ENCODE results near the gene DLK1.

Gene DLK1

GRCh38 chr14:100726550-100727085, at the start of gene DLK1:
Gene DLK1, plus strand, starts transcription at chr14:100726892. Its CDS starts 177 bp downstream, at chr14:100727069.
- H3K4me3 ChIP-seq (ENCODE audit: low read depth, low read length): no peak within 1 kb of the TSS
- in situ Hi-C loops (cut with HindIII; ENCODE audit: low sequenced_read_pairs): no loop called here
- DNase-seq (ENCODE audit: low read depth, low spot score): no peak
- no peak for TF ChIP-seq CTCF (IDR thresholded peaks at IDR 0.05; ENCODE audit: low read depth, low read length)

DNA sequence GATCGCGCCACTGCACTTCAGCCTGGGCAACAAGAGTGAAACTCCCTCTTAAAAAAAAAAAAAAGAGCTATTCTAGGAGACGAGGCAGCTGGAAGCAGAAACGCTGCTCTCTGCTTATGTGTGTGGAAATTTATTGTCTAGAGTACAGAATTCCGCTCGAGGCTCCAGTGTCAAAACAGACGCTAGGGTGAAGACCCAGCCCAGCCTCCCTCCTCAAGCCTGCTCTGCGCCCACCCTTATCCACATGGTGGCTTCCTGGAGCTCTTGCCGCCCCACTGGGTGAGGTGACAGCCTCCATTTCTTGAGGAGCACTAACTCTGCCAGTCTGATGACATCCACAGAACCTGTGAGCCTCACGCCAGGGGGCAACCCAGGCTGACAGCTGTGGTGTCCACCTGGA, 49.5 kb upstream of the DLK1 start:
- in situ Hi-C loops (cut with HindIII; ENCODE audit: low sequenced_read_pairs): no loop called here
- H3K4me3 ChIP-seq (ENCODE audit: low read depth, low read length): no peak overlapping the region
- no peak for TF ChIP-seq CTCF (IDR thresholded peaks at IDR 0.05; ENCODE audit: low read depth, low read length)

DNA sequence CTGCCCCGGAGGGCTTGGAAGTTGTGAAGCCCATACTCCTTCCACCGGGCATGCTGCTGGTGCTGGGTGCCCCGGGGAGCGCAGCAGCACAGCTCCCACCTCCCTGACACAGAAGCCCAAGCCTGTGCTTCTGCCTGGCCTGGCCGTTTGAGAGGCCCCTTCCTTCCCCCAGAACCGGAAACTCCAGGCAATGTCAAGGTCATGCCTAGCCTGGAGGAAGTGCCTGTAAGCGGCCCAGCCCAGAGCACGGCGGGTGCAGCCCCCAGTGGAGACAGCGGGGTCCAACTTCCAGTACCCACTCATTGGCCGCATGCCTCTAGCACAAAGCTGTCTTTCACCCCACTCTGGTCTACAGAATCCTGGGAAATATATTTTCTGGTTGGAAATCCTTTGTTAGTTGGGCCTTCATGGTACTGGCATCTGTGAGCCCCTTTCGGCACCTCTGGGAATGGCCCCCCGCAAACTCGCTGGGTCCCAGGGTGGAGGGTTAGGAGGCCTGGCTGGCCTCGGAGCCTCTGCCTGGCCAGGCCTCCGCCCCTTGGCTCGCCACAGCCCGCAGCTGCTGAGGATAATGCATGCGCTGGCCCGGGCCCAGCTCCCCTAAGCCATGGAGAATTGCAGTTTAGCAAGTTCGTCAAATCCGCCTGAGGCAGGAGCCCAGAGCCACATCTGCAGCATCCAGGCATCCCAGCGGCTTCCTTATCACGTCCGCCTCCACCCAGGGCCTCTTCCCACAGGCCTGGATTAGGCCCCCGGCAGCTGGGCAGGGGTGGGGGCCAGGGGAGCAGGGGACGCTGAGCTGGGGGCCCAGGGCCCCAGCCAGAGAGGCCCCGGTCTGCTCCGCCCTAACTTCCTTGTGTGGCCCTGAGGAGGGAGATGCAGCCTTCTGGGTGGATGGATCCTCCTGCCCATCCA, 48.9 kb upstream of the DLK1 start:
- DNase-seq (ENCODE audit: low read depth, low spot score): peak; percentile 77
- TF ChIP-seq CTCF (IDR thresholded peaks at IDR 0.05; ENCODE audit: low read depth, low read length): no peak
- H3K4me3 ChIP-seq (ENCODE audit: low read depth, low read length): no peak overlapping the region
- in situ Hi-C loops (cut with HindIII; ENCODE audit: low sequenced_read_pairs): no loop called here

More for the DNA sequence above, 49.5 kb upstream of the DLK1 start:
- DNase-seq (ENCODE audit: low read depth, low spot score): no peak

- no peak overlapping the region for H3K4me3 ChIP-seq (ENCODE audit: low read depth, low read length)
- in situ Hi-C loops (cut with HindIII; ENCODE audit: low sequenced_read_pairs): no loop called here
- no peak for TF ChIP-seq CTCF (IDR thresholded peaks at IDR 0.05; ENCODE audit: low read depth, low read length)
- no peak for DNase-seq (ENCODE audit: low read depth, low spot score)
These were observed 48.2 kb upstream of the DLK1 start for GRCh38 chr14:100678469-100678828.

DNA sequence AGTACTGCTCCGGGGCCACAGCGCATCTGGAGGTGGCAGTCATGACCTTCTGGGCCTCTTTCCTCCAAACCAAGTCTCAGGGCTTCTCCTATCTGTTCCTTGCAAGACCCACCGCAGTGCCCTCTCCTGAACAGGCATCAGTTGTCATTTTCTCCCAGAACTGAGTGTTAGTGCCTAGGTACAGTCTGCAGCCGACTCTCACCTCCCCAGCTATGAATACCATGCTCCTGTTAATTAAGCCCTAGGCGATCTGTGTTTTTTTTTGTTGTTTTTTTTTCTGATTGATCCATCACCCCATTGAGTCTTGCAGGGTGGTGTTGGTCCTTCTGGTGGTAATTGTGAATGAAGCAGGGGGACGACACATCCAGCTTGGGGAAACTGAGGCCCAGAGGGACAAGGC, 47.5 kb upstream of the DLK1 start:
- in situ Hi-C loops (cut with HindIII; ENCODE audit: low sequenced_read_pairs): no loop called here
- DNase-seq (ENCODE audit: low read depth, low spot score): no peak
- TF ChIP-seq CTCF (IDR thresholded peaks at IDR 0.05; ENCODE audit: low read depth, low read length): no peak
- H3K4me3 ChIP-seq (ENCODE audit: low read depth, low read length): no peak overlapping the region

DNA sequence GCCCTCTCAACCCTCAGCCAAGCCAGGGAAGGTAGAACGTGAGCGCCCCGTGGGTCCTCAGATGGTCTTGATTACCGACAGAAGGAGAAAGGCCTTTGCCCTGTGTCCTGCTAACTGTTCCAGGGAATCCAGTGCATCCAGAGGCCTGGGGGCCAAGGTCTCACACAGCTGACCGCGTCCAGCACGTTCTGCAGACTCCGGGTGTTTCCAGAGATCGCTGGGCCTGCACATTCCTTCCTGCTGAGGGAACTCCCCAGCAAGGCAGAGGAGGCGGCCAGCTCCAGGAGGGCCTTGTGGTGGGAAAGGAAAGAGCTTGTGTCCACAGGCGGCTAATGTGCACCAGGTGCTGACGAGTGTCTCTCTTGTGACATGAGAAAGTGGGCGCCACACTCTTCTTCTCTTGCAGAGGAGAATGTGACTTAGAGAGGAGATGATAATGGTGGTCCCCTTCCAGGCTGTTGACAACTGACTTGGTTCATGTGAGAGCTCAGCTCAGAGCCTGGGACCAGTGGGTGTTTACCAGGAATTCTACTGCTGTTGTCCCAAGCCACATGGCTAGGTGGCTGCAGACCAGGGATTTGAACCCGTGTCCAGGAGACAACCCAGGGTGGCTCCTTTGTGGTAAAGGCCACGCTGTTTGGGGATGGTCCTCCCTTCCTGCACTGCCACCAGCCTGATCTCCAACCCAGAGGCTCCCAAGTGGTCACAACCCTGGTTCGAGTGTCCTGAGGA, 46.8 kb upstream of the DLK1 start:
- TF ChIP-seq CTCF (IDR thresholded peaks at IDR 0.05; ENCODE audit: low read depth, low read length): peak; percentile 19
- H3K4me3 ChIP-seq (ENCODE audit: low read depth, low read length): no peak overlapping the region
- DNase-seq (ENCODE audit: low read depth, low spot score): peak; percentile 91
- in situ Hi-C loops (cut with HindIII; ENCODE audit: low sequenced_read_pairs): no loop called here
